T-cell (primary cell): Measurements from ENCODE around the gene TRIM6. TPM values are rescaled to one million over a fixed set of nuclear protein-coding genes. Genes with fewer than 3 reads are reported as not detected.
A peak's percentile ranks its signal among the peaks of the same experiment; 100 is the strongest.

Experiments used
- ATAC-seq, 4 experiments: fragments of 200-7000 bp in 3 of 4; fragments of 150-1000 bp in 1 of 4; cut with Tn5 transposase; replicated peaks in 1 of 4; 1 replicate in 3 of 4; 2 replicates in 1 of 4; pipeline ENCODE4 v1.10.0; 2021; ENCODE audit warnings: moderate library complexity in 3 of 4, mild to moderate bottlenecking in 2 of 4, moderate number of reproducible peaks in 1 of 4
- CTCF ChIA-PET, 2 donors: fragments of 300-600 bp; sonication (Branson Sonifier 250); formaldehyde crosslinking; loops; one replicate each; lab custom pipeline; 2022; ENCODE audit warnings: antibody characterized with exemption in 2 of 2; lab: Charles Lee
- POLR2A ChIA-PET, 2 donors: fragments of 300-600 bp; sonication (Branson Sonifier 250); formaldehyde crosslinking; loops; one replicate each; lab custom pipeline; 2022; ENCODE audit warnings: antibody characterized with exemption in 2 of 2; lab: Charles Lee
- DNase-seq, 35 experiments: peaks; one replicate each; pipeline versions ENCODE4 v3.0.0 to v3.0.0-alpha.2; 2013 to 2023
- H3K27ac ChIP-seq: one replicate; pipeline ENCODE4 v1.5.1; 2013; ENCODE audit warnings: low read length
- H3K27me3 ChIP-seq, 2 experiments: replicated peaks in 1 of 2; 1 replicate in 1 of 2; 2 replicates in 1 of 2; pipeline versions ENCODE4 v1.6.1 to v1.7.0; 2013; ENCODE audit warnings: low read length in 1 of 2, mixed read lengths in 1 of 2; ENCODE audit not compliant: control insufficient read depth in 2 of 2, insufficient read depth in 2 of 2; ENCODE audit errors: extremely low read depth in 1 of 2
- H3K36me3 ChIP-seq, 2 donors: 1 replicate in 1 of 2; 2 replicates in 1 of 2; pipeline versions ENCODE4 v1.6.1 to v1.7.0; 2013; ENCODE audit warnings: low read length in 1 of 2; ENCODE audit not compliant: control insufficient read depth in 2 of 2, insufficient read depth in 1 of 2; ENCODE audit errors: extremely low read depth in 1 of 2
- H3K4me1 ChIP-seq, 2 experiments: 1 replicate in 1 of 2; 2 replicates in 1 of 2; pipeline versions ENCODE4 v1.6.1 to v1.7.0; 2013; ENCODE audit warnings: low read length in 2 of 2, mixed read lengths in 1 of 2; ENCODE audit not compliant: insufficient read depth in 2 of 2, control insufficient read depth in 1 of 2; ENCODE audit errors: extremely low read depth in 1 of 2
- H3K4me3 ChIP-seq, 2 donors: 1 replicate in 1 of 2; 2 replicates in 1 of 2; pipeline versions ENCODE4 v1.5.1 to v1.7.0; 2013; ENCODE audit warnings: mild to moderate bottlenecking in 2 of 2, low read length in 1 of 2, moderate library complexity in 1 of 2; ENCODE audit not compliant: control insufficient read depth in 1 of 2; ENCODE audit errors: extremely low read depth in 1 of 2
- H3K9me3 ChIP-seq: 2 replicates; pipeline ENCODE4 v1.7.0; 2013
- H3K27ac Mint-ChIP-seq, 2 donors: one replicate each; pipeline ENCODE4 v1.8.0; 2020 to 2021; ENCODE audit warnings: mild to moderate bottlenecking in 2 of 2, mixed read lengths in 2 of 2
- H3K27me3 Mint-ChIP-seq, 2 donors: one replicate each; pipeline ENCODE4 v1.8.0; 2021 to 2022; ENCODE audit warnings: mixed read lengths in 2 of 2
- H3K36me3 Mint-ChIP-seq: one replicate; pipeline ENCODE4 v1.8.0; 2021; ENCODE audit warnings: mixed read lengths
- H3K4me1 Mint-ChIP-seq, 3 donors: one replicate each; pipeline ENCODE4 v1.8.0; 2020 to 2022; ENCODE audit warnings: mixed read lengths in 3 of 3, mild to moderate bottlenecking in 1 of 3
- H3K4me3 Mint-ChIP-seq, 3 donors: one replicate each; pipeline ENCODE4 v1.8.0; 2020 to 2022; ENCODE audit warnings: mild to moderate bottlenecking in 3 of 3, mixed read lengths in 3 of 3, moderate library complexity in 3 of 3
- H3K9me3 Mint-ChIP-seq, 3 donors: one replicate each; pipeline ENCODE4 v1.8.0; 2020 to 2022; ENCODE audit warnings: mixed read lengths in 3 of 3
- WGBS: methylation state at CpG from one replicate; pipeline ENCODE4 v1.1.5; 2013; ENCODE audit warnings: missing lambda C conversion rate; ENCODE audit not compliant: insufficient coverage; 5-methylcytosine and 5-hydroxymethylcytosine counted together
- total RNA-seq, 35 experiments: library from RNA in 6 of 35; stranded (reverse) in 6 of 35; fragments of 120-200 nt in 1 of 35; gene quantifications; one replicate each; pipeline versions ENCODE4 v1.2.1 to v1.2.4 and lab custom pipeline; 2013 to 2026

Gene TRIM6
- total RNA-seq, 5 donors from 2014 or later (not counting 1 experiment from before 2014, with no cell fraction given): 0.13 to 0.14 TPM; not detected in 3

GRCh38 chr11:5624489-5625279 is 28.2 kb downstream of the TRIM6 start, which contains the start of gene TRIM34:
TRIM34 (plus strand) TSS chr11:5625001; CDS start chr11:5632332, 7,331 bp downstream.
- POLR2A ChIA-PET: interaction anchor here in 1 of 2 donors (0.5 kb wide), 1 partner anchor 514 kb away, joined by 8 read pairs; no protein-coding TSS in a partner anchor
- Mint-ChIP-seq H3K9me3 (no peaks in the 10 kb centered on the region), H3K36me3 (peaks cover 20% of the 10 kb centered on the region), H3K27ac (peak within 1 kb of the TSS; percentile 92 to 93), H3K4me1 (peaks cover 48 to 52% (median 52%) of the 10 kb centered on the region in 3 donors), H3K4me3 (peak within 1 kb of the TSS; percentile 83 to 97 (median 87)), H3K27me3 (no peaks in the 10 kb centered on the region)
- H3K4me3 ChIP-seq: peak within 1 kb of the TSS; percentile 76 to 79
- no peaks in the 10 kb centered on the region for H3K27me3 ChIP-seq
- peak within 1 kb of the TSS; percentile 80 for H3K27ac ChIP-seq
- CTCF ChIA-PET: interaction anchor here (0.5 to 1.7 kb wide), 5 partner anchors 12 to 65 kb away, joined by 3 to 5 read pairs (median 3); partner anchors contain the start of genes TRIM22 (in 1 of the 2) and TRIM5 (in 1 of the 2)
- ATAC-seq (peak; percentile 96 to 98 (median 97)), DNase-seq (peak; percentile 12 to 84 (median 52))
- WGBS: 18% methylated on average over 4 of the region's 7 CpGs
- H3K4me1 ChIP-seq: peaks cover 8 to 21% of the 10 kb centered on the region in 2 experiments
- no peaks in the 10 kb centered on the region for H3K9me3 ChIP-seq
- H3K36me3 ChIP-seq: no peaks in the 10 kb centered on the region

GRCh38 chr11:5625281-5625680 is 28.8 kb downstream of the TRIM6 start:
- peak in 1 of 4 experiments; percentile 1 for ATAC-seq
- no peaks in the 10 kb centered on the region for H3K27me3 ChIP-seq

GRCh38 chr11:5626196-5626595 is 29.8 kb downstream of the TRIM6 start:
- ChIA-PET CTCF (no interaction called here), POLR2A (no interaction called here)
- no peak for DNase-seq
- H3K36me3 Mint-ChIP-seq: peaks cover 26% of the 10 kb centered on the region
- no peak for ATAC-seq
- no peaks in the 10 kb centered on the region for H3K27me3 Mint-ChIP-seq
- WGBS: 100% methylated on average over 2 of the region's 5 CpGs
- H3K9me3 Mint-ChIP-seq: no peaks in the 10 kb centered on the region
- no peaks in the 10 kb centered on the region for H3K9me3 ChIP-seq
- H3K4me1 Mint-ChIP-seq: peaks cover 51 to 60% (median 60%) of the 10 kb centered on the region in 3 donors
- H3K4me1 ChIP-seq: peaks cover 8 to 21% of the 10 kb centered on the region in 2 experiments
- no peaks in the 10 kb centered on the region for H3K36me3 ChIP-seq
- H3K27me3 ChIP-seq: no peaks in the 10 kb centered on the region
- H3K4me3 Mint-ChIP-seq: peak overlapping the region; percentile 83 to 97 (median 87)
- H3K27ac ChIP-seq: no peak overlapping the region
- no peak overlapping the region for H3K4me3 ChIP-seq
- H3K27ac Mint-ChIP-seq: peak overlapping the region; percentile 92 to 93

More at GRCh38 chr11:5625281-5625680, 28.8 kb downstream of the TRIM6 start:
- no peak for DNase-seq
- Histone ChIP-seq H3K4me1 (peaks cover 8 to 21% of the 10 kb centered on the region in 2 experiments), H3K27ac (peak overlapping the region; percentile 80), H3K4me3 (peak overlapping the region; percentile 76 to 79), H3K9me3 (no peaks in the 10 kb centered on the region), H3K36me3 (no peaks in the 10 kb centered on the region)
- POLR2A ChIA-PET: no interaction called here
- Mint-ChIP-seq H3K4me3 (peak overlapping the region; percentile 83 to 97 (median 87)), H3K27me3 (no peaks in the 10 kb centered on the region), H3K4me1 (peaks cover 50 to 56% (median 54%) of the 10 kb centered on the region in 3 donors), H3K9me3 (no peaks in the 10 kb centered on the region), H3K27ac (peak overlapping the region; percentile 92 to 93), H3K36me3 (peaks cover 22% of the 10 kb centered on the region)
- 43% methylated on average over 4 of the region's 4 CpGs for WGBS
- CTCF ChIA-PET: interaction anchor here in 1 of 2 donors (0.5 to 1.7 kb wide), 4 partner anchors 12 to 65 kb away, joined by 3 to 5 read pairs (median 3); partner anchors contain the start of gene TRIM22

GRCh38 chr11:5631417-5631816 is 35.0 kb downstream of the TRIM6 start:
- peaks cover 63% of the 10 kb centered on the region for H3K36me3 Mint-ChIP-seq
- CTCF ChIA-PET: no interaction called here
- POLR2A ChIA-PET: no interaction called here
- Histone ChIP-seq H3K4me1 (peaks cover 2 to 6% of the 10 kb centered on the region in 2 experiments), H3K27me3 (no peaks in the 10 kb centered on the region), H3K9me3 (no peaks in the 10 kb centered on the region), H3K4me3 (no peak overlapping the region), H3K27ac (no peak overlapping the region), H3K36me3 (peaks cover 0 to 23% of the 10 kb centered on the region in 2 donors)
- no peak for ATAC-seq
- H3K4me3 Mint-ChIP-seq: no peak overlapping the region
- 47% methylated on average over 2 of the region's 2 CpGs for WGBS
- peak overlapping the region; percentile 25 to 48 for H3K27ac Mint-ChIP-seq
- H3K4me1 Mint-ChIP-seq: peaks cover 32 to 52% (median 49%) of the 10 kb centered on the region in 3 donors
- DNase-seq: no peak
- no peaks in the 10 kb centered on the region for H3K9me3 Mint-ChIP-seq
- no peaks in the 10 kb centered on the region for H3K27me3 Mint-ChIP-seq

GRCh38 chr11:5631969-5632635 is 35.7 kb downstream of the TRIM6 start:
- Mint-ChIP-seq H3K4me3 (no peak overlapping the region), H3K36me3 (peaks cover 65% of the 10 kb centered on the region), H3K27ac (no peak overlapping the region), H3K27me3 (no peaks in the 10 kb centered on the region), H3K9me3 (no peaks in the 10 kb centered on the region), H3K4me1 (peaks cover 26 to 45% (median 42%) of the 10 kb centered on the region in 3 donors)
- Histone ChIP-seq H3K27me3 (no peaks in the 10 kb centered on the region), H3K4me1 (peaks cover 2% of the 10 kb centered on the region in 2 experiments), H3K27ac (no peak overlapping the region), H3K36me3 (peaks cover 0 to 23% of the 10 kb centered on the region in 2 donors), H3K4me3 (no peak overlapping the region), H3K9me3 (no peaks in the 10 kb centered on the region)
- CTCF ChIA-PET: no interaction called here
- POLR2A ChIA-PET: no interaction called here
- WGBS: 78% methylated on average over 4 of the region's 5 CpGs
- DNase-seq (no peak), ATAC-seq (no peak)

GRCh38 chr11:5639953-5640352 is 43.5 kb downstream of the TRIM6 start:
- ChIA-PET CTCF (interaction anchor here in 1 of 2 donors (0.7 kb wide), 1 partner anchor 23 kb away, joined by 9 read pairs; no protein-coding TSS in a partner anchor), POLR2A (no interaction called here)
- ATAC-seq: no peak
- no peaks in the 10 kb centered on the region for H3K27me3 Mint-ChIP-seq
- no peak overlapping the region for H3K27ac Mint-ChIP-seq
- H3K4me1 Mint-ChIP-seq: no peaks in the 10 kb centered on the region
- Histone ChIP-seq H3K27me3 (no peaks in the 10 kb centered on the region), H3K27ac (no peak overlapping the region), H3K4me1 (no peaks in the 10 kb centered on the region), H3K4me3 (no peak overlapping the region), H3K36me3 (peaks cover 0 to 43% of the 10 kb centered on the region in 2 donors), H3K9me3 (no peaks in the 10 kb centered on the region)
- no peak overlapping the region for H3K4me3 Mint-ChIP-seq
- peaks cover 0 to 3% (median 0%) of the 10 kb centered on the region in 3 donors for H3K9me3 Mint-ChIP-seq
- no peak for DNase-seq
- peaks cover 83% of the 10 kb centered on the region for H3K36me3 Mint-ChIP-seq
- WGBS: no CpG with 5 or more reads among the region's 1 CpG
